Effector memory CD8-positive, alpha-beta T cell (primary cell): ENCODE measurements around the gene PDCD2L.
"Not testable (repeated sequence)": the region's sequence is repeated elsewhere in the genome, so short reads cannot be mapped to it uniquely, and the experiment has no call there.

Source experiments
- ATAC-seq: fragments of 150-1000 bp; cut with Tn5 transposase; replicated peaks from 2 replicates; pipeline ENCODE4 v1.10.0; 2021; ENCODE audit warnings: mild to moderate bottlenecking, moderate library complexity
- DNase-seq, 3 experiments: peaks; one replicate each; pipeline ENCODE4 v3.0.0; 2021
- H3K27ac Mint-ChIP-seq, 2 donors: one replicate each; pipeline ENCODE4 v1.8.0; 2022; ENCODE audit warnings: mild to moderate bottlenecking in 2 of 2, mixed read lengths in 2 of 2, moderate library complexity in 2 of 2
- H3K27me3 Mint-ChIP-seq, 2 donors: one replicate each; pipeline ENCODE4 v1.8.0; 2022; ENCODE audit warnings: mixed read lengths in 2 of 2
- H3K36me3 Mint-ChIP-seq: one replicate; pipeline ENCODE4 v1.8.0; 2022; ENCODE audit warnings: mild to moderate bottlenecking, moderate library complexity, mixed read lengths; ENCODE audit not compliant: insufficient read depth
- H3K4me1 Mint-ChIP-seq, 2 donors: one replicate each; pipeline ENCODE4 v1.8.0; 2022; ENCODE audit warnings: low read depth in 2 of 2, mixed read lengths in 2 of 2
- H3K4me3 Mint-ChIP-seq, 2 donors: one replicate each; pipeline ENCODE4 v1.8.0; 2022; ENCODE audit warnings: mild to moderate bottlenecking in 2 of 2, mixed read lengths in 2 of 2, moderate library complexity in 2 of 2
- H3K9me3 Mint-ChIP-seq, 2 donors: one replicate each; pipeline ENCODE4 v1.8.0; 2022; ENCODE audit warnings: mixed read lengths in 2 of 2

Gene PDCD2L

DNA sequence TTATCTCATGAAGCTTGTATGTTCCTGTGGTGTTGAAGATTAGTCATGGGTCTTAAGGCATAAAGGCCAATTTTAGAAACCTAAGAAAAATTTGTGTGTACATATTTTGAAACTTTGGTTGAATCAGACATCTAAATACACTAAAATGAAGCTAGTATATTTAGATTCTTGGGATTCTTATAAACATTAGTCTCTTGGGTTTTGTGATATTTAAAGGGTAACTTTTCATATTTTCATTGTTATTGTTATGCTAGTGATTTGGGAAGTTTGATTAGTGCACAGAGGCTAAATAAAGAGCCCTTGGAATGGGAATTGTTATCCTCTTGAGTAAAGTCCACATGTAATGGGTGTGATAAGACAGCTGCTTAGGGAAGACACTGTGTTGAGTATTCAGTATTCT lies 48.5 kb downstream of the PDCD2L start:
- peak overlapping the region in 1 of 2 donors; percentile 17 for H3K27ac Mint-ChIP-seq
- H3K36me3 Mint-ChIP-seq = peaks cover 89% of the 10 kb centered on the region
- H3K4me1 Mint-ChIP-seq = peaks cover 0 to 4% of the 10 kb centered on the region in 2 donors
- H3K4me3 Mint-ChIP-seq = no peak overlapping the region
- ATAC-seq (no peak), DNase-seq (no peak)
- H3K27me3 Mint-ChIP-seq = no peaks in the 10 kb centered on the region
- H3K9me3 Mint-ChIP-seq = no peaks in the 10 kb centered on the region

DNA sequence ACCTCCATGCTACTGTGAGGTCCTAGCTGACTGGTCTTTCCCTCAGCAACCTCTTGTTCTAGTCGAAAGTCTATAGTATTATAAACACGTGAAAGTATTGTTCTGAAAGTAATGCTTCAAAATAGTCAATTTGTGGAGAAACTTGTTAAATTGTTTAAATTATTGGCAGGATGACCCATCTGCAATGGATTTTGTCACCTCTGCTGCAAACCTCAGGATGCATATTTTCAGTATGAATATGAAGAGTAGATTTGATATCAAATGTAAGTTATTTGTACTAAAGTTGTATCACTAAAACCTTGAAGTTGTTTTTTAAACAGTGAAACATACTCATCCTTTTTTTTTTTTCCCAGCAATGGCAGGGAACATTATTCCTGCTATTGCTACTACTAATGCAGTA lies 49.9 kb downstream of the PDCD2L start:
- H3K27me3 Mint-ChIP-seq = no peaks in the 10 kb centered on the region
- DNase-seq (no peak), ATAC-seq (no peak)
- no peak overlapping the region for H3K4me3 Mint-ChIP-seq
- peaks cover 0 to 2% of the 10 kb centered on the region in 2 donors for H3K4me1 Mint-ChIP-seq
- H3K36me3 Mint-ChIP-seq = peaks cover 93% of the 10 kb centered on the region
- H3K9me3 Mint-ChIP-seq = no peaks in the 10 kb centered on the region
- no peak overlapping the region for H3K27ac Mint-ChIP-seq

DNA sequence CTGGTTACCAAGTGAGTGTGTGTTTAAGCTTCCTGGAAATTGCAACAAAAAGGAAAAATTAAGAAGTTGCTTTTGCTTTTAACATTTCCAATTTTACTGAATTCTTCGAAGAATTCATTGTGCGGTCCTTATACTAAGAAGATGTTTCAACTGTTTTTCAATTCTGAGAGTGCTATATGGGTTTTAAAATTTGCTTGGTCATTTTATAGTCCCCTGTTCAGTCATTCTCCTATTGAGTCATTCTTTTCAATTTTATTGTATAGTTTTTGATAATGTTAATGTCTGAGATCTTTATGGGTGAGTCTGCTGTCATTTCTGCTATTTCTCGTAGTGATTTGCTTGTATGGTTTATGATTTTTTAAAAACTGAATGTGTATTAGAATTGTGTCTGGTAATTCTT lies 50.5 kb downstream of the PDCD2L start:
- peak overlapping the region in 1 of 2 donors; percentile 4 for H3K27ac Mint-ChIP-seq
- peaks cover 0 to 4% of the 10 kb centered on the region in 2 donors for H3K4me1 Mint-ChIP-seq
- DNase-seq (no peak), ATAC-seq (no peak)
- no peak overlapping the region for H3K4me3 Mint-ChIP-seq
- H3K27me3 Mint-ChIP-seq = no peaks in the 10 kb centered on the region
- H3K36me3 Mint-ChIP-seq = peaks cover 93% of the 10 kb centered on the region
- no peaks in the 10 kb centered on the region for H3K9me3 Mint-ChIP-seq

DNA sequence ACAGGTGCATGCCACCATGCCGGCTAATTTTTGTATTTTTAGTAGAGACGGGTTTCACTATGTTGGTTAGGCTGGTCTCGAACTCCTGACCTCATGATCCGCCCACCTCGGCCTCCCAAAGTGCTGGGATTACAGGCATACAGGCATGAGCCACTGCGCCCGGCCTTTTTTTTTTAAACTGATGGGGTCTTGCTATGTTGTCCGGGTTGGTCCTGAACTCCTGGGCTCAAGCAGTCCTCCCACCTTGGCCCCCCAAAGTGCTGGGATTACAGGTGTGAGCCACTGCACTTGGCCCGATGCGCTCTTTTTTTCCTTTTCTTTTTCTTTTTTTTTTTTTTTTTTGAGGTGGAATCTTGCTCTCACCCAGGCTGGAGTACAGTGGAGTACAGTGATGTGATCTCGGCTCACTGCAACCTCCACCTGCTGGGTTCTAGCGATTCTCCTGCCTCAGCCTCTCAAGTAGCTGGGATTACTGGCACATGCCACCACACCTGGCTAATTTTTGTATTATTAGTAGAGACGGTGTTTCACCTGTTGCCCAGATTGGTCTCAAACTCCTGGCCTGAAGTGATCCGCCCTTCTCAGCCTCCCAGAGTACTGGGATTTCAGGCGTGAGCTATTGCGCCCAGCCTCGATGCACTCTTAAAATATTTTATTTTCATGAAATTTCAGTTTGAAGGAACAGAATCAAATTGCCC lies 51.7 kb downstream of the PDCD2L start:
- not testable (repeated sequence) for H3K9me3 Mint-ChIP-seq, DNase-seq, H3K4me1 Mint-ChIP-seq, H3K27me3 Mint-ChIP-seq, H3K27ac Mint-ChIP-seq, H3K4me3 Mint-ChIP-seq, ATAC-seq
- peaks cover 94% of the 10 kb centered on the region for H3K36me3 Mint-ChIP-seq

DNA sequence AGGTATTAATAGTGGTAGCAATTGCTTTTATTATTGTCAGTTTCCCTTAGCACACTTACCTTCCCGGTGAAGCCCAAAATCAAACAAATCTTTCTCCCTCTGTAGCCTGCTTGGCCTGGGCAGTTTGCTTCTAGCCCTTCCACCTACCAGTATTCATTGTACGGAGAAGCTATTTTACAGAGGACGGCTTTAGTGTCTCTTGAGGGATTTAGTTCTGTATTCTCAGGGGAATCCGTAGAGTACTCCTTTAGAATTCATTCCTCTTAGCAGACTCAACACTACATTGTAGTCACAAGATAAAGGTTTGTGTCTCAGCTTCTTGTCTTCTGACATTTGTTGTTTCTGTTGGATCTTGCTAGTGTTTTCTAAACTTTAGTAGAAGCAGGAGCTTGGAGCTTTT lies 53.2 kb downstream of the PDCD2L start:
- H3K27ac Mint-ChIP-seq = no peak overlapping the region

DNA sequence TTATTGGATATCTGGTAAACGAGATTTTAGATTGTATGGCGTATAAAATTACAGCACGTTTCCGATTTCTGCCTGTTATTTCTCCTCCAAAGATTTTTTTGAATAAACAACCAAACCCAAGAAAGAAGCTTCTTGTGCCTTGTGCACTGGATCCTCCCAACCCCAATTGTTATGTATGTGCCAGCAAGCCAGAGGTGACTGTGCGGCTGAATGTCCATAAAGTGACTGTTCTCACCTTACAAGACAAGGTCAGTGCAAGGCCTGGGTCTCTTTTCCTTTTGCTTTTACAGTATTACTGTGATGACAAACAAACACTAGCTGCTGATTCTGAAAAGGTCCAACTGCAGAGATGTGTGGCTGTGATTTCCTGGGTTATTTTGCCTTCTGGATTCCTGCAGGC lies 54.5 kb downstream of the PDCD2L start:
- Mint-ChIP-seq H3K9me3 (no peaks in the 10 kb centered on the region), H3K27ac (no peak overlapping the region), H3K27me3 (no peaks in the 10 kb centered on the region), H3K36me3 (peaks cover 95% of the 10 kb centered on the region), H3K4me3 (no peak overlapping the region), H3K4me1 (peaks cover 4 to 13% of the 10 kb centered on the region in 2 donors)
- ATAC-seq (no peak), DNase-seq (no peak)

More for the DNA sequence above, 53.2 kb downstream of the PDCD2L start:
- H3K4me3 Mint-ChIP-seq = no peak overlapping the region
- H3K9me3 Mint-ChIP-seq = no peaks in the 10 kb centered on the region
- ATAC-seq = no peak
- no peaks in the 10 kb centered on the region for H3K27me3 Mint-ChIP-seq
- no peak for DNase-seq
- H3K4me1 Mint-ChIP-seq = peaks cover 4 to 12% of the 10 kb centered on the region in 2 donors
- peaks cover 95% of the 10 kb centered on the region for H3K36me3 Mint-ChIP-seq

DNA sequence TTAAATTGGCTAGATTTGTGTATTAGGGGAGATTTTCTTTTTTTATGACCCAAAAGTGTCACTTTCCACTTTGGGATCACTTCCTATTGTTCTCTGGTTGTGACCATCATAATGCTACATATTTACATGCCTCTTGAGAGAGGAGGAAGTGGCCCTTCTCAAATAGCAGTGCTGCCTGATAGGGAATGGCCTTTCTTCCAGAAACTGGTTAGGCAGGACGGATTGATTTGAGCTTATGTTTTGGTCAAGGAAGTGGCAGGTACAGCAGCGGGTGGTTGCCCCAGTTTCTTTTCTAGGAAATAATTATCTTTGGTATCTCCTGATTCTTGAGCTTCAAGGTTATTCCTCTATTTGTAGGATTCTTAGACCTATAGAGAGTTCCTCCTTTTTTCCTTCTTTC lies 55.4 kb downstream of the PDCD2L start:
- H3K36me3 Mint-ChIP-seq = peaks cover 93% of the 10 kb centered on the region
- H3K27ac Mint-ChIP-seq = no peak overlapping the region
- no peak overlapping the region for H3K4me3 Mint-ChIP-seq
- peaks cover 4 to 13% of the 10 kb centered on the region in 2 donors for H3K4me1 Mint-ChIP-seq
- no peaks in the 10 kb centered on the region for H3K27me3 Mint-ChIP-seq
- DNase-seq = no peak
- H3K9me3 Mint-ChIP-seq = no peaks in the 10 kb centered on the region
- ATAC-seq = no peak

DNA sequence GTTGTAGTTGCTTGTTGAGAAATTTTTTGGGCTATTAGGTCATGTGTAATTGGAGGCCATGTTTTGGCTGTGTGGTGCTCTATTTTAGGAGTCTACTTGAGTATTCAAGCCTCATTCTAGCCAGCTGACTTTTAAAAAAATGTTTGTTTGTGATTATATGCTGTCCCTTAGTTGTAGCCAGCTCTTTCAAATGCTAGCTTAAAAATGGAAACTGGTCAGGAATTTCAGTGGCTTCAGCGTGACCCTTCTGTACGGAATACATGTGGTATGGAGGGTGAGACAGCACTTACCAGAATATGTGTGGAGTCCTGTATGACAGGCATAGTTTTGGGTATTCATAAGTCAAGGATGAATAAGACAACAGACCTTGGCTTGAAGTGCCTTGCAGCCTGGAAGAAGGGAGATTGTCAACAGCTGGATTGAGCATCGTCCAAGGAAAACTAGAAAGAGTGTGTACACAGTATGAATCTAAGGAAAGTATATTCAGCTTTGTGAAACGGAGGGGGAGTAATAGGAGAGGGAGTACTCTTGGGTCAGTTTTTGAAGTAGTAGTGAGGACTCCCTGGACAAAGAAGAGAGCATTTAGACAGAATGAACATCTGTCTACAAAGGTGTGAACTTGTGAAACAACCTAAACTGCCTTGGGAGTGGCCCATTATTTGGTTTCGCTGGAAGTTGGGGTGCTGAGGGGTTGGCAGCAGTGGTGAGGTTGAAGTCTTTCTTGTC lies 57.3 kb downstream of the PDCD2L start:
- H3K4me1 Mint-ChIP-seq = peaks cover 4 to 13% of the 10 kb centered on the region in 2 donors
- H3K27me3 Mint-ChIP-seq = no peaks in the 10 kb centered on the region
- H3K9me3 Mint-ChIP-seq = no peaks in the 10 kb centered on the region
- peaks cover 96% of the 10 kb centered on the region for H3K36me3 Mint-ChIP-seq
- ATAC-seq (no peak), DNase-seq (no peak)
- H3K4me3 Mint-ChIP-seq = no peak overlapping the region
- peak overlapping the region in 1 of 2 donors; percentile 10 for H3K27ac Mint-ChIP-seq

DNA sequence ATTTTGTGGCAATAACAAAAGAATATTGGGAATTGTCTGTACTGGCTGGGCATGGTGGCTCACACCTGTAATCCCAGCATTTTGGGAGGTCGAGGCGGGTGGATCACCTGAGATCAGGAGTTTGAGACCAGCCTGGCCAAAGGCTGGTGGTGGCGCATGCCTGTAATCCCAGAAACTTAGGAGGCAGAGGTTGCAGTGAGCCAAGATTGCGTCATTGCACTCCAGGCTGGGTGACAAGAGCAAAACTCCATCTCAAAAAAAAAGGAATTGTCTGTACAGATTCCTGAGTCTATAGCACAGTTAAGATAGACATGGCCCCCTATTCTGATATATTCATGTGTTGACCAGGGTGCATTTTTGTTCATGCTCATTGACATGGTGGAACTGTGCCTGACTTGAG lies 60.6 kb downstream of the PDCD2L start:
- Mint-ChIP-seq H3K27ac (peak overlapping the region in 1 of 2 donors; percentile 65), H3K36me3 (peaks cover 96% of the 10 kb centered on the region), H3K4me1 (peaks cover 0 to 13% of the 10 kb centered on the region in 2 donors)
- not testable (repeated sequence) for ATAC-seq, H3K9me3 Mint-ChIP-seq, H3K4me3 Mint-ChIP-seq, DNase-seq, H3K27me3 Mint-ChIP-seq

DNA sequence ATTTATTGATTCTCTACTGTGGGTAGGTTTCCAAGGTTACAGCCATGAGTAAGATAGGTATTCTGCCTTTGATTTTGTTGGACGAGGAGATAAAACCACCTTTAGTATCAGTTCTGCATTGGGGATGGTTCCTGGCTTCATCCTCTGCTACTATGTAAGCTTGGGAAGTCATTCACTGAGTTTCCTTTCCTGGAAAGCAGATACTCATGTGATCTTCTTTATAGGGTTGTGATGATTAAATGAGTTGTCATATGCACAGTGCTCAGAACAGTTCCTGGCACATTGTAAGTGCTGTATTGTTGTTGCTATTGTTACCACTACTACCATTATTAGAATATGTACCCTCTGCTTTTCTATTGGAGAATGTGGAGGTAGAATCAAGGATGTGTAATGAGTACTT lies 64.2 kb downstream of the PDCD2L start:
- Mint-ChIP-seq H3K4me1 (no peaks in the 10 kb centered on the region), H3K27me3 (no peaks in the 10 kb centered on the region), H3K27ac (peak overlapping the region in 1 of 2 donors; percentile 3), H3K36me3 (peaks cover 82% of the 10 kb centered on the region), H3K4me3 (no peak overlapping the region), H3K9me3 (no peaks in the 10 kb centered on the region)
- ATAC-seq (no peak), DNase-seq (no peak)

DNA sequence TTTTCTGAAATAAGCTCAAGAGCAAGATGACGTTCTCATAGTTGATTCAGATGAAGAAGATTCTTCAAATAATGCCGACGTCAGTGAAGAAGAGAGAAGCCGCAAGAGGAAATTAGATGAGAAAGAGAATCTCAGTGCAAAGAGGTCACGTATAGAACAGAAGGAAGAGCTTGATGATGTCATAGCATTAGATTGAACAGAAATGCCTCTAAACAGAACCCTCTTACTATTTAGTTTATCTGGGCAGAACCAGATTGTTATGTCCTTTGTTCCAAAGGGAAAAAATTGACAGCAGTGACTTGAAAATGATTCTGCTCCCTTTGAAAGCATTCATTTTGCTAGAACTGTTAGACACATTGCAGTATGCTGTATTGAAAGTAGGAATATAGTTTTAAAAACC lies 64.8 kb downstream of the PDCD2L start:
- not testable (repeated sequence) for DNase-seq, H3K4me1 Mint-ChIP-seq, ATAC-seq, H3K27me3 Mint-ChIP-seq, H3K27ac Mint-ChIP-seq, H3K4me3 Mint-ChIP-seq, H3K9me3 Mint-ChIP-seq
- peaks cover 81% of the 10 kb centered on the region for H3K36me3 Mint-ChIP-seq

DNA sequence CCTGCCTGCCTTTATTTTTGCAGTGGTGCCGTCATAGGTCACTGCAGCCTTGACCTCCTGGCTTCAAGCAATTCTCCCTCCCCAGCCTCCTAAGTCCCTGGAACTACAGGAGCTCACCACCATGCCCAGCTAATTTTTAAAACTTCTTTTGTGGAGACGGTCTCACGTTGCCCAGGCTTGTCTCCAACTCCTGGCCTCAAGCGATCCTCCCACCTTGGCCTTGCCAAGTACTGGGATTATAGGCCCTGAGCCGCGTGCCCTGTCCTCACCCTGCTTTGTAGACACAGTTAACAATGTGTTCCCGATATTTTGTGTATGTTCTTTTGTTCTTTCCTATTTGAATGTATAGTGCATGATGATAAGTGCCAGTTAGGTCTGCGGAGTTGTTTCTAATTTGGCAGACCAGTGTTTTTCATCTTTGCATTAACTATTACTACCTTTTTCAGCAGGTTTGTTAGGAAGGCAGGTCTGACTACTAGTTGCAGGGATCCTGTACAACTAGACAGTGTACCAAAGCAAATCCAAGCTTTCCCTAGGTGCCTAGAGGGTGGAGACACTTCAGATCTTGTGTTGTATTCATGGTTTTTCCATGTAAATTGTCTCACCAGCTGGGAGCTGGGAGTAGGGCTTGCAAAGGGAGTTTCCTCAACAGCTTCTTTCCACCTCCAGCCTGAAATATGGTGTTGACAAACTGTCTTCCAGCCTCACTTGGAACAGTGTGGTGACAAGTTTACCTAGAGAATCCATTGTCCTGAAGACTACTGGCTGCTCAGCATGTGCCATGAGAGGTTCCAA lies 67.9 kb downstream of the PDCD2L start:
- ATAC-seq (no peak), DNase-seq (no peak)
- H3K36me3 Mint-ChIP-seq = peaks cover 50% of the 10 kb centered on the region
- H3K27me3 Mint-ChIP-seq = no peaks in the 10 kb centered on the region
- H3K4me3 Mint-ChIP-seq = no peak overlapping the region
- H3K9me3 Mint-ChIP-seq = no peaks in the 10 kb centered on the region
- peak overlapping the region; percentile 26 to 30 for H3K27ac Mint-ChIP-seq
- no peaks in the 10 kb centered on the region for H3K4me1 Mint-ChIP-seq

DNA sequence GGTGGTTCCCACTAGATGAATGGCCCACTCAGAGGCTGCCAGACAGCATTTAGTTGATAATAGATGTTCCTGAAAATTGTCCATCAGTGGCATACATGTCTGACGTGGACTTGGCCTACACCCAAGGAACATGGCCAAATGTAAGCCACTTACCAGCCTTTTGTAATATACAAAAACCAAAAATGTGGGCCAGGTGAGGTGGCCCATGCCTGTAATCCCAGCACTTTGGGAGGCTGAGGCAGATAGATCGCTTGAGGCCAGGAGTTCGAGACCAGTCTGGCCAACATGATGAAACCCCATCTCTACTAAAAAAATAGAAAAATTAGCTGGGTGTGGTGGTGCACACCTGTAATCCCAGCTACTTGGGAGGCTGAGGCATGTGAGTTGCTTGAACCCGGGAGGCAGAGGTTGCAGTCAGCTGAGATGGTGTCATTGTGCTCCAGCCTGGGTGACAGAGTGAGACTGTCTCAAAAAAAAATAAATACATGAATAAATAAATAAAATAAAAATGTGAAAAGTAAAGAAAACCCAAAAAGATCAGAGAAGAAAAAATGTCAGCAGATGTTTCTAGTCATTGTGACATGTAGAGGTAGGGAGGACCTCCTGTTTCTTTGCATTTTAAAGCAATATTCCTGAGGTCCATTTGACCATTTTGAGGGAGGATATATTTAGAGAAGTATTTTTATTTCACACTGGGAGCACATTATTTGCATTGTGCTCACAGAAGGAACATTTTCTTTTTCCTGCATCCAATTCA lies 70.2 kb downstream of the PDCD2L start:
- peaks cover 7 to 8% of the 10 kb centered on the region in 2 donors for H3K27me3 Mint-ChIP-seq

More for the DNA sequence above, 70.2 kb downstream of the PDCD2L start:
- ATAC-seq (no peak), DNase-seq (no peak)
- Mint-ChIP-seq H3K36me3 (peaks cover 30% of the 10 kb centered on the region), H3K9me3 (no peaks in the 10 kb centered on the region), H3K4me1 (no peaks in the 10 kb centered on the region), H3K4me3 (no peak overlapping the region), H3K27ac (no peak overlapping the region)
